Measurements from ENCODE around the gene ELP6. TPM values are rescaled to one million over a fixed set of nuclear protein-coding genes. Genes with fewer than 3 reads are reported as not detected.
"Not testable (repeated sequence)": the region's sequence is repeated elsewhere in the genome, so short reads cannot be mapped to it uniquely, and the experiment has no call there.

ELP6 gene
- total and polyA plus RNA-seq, 7 experiments from 2014 or later, result 18.8 to 43.1 (median 32.0) TPM

- peaks cover 0 to 5% (median 0%) of the 10 kb centered on the region in 11 donors for H3K9me3 Mint-ChIP-seq
- H3K4me3 Mint-ChIP-seq, result peak overlapping the region in 3 of 10 donors; percentile 17 to 48 (median 45)
- POLR2A ChIA-PET, result interaction anchor here (0.6 to 0.7 kb wide), 3 partner anchors 13 to 1889 kb away, joined by 3 read pairs; no protein-coding TSS in a partner anchor
- H3K27ac ChIP-seq (ENCODE audit: low read depth, low read length), result no peak overlapping the region
- peaks cover 0 to 11% of the 10 kb centered on the region in 2 donors for H3K4me1 ChIP-seq (ENCODE audit: control insufficient read depth in 2 of 2, insufficient read depth in 2 of 2, low read length in 2 of 2)
- peak overlapping the region in 3 of 9 donors; percentile 8 to 97 (median 72) for H3K27ac Mint-ChIP-seq
- no peaks in the 10 kb centered on the region for H3K9me3 ChIP-seq (ENCODE audit: control insufficient read depth in 2 of 3, low read length in 3 of 3)
- H3K36me3 ChIP-seq (ENCODE audit: control insufficient read depth in 2 of 3, insufficient read depth in 3 of 3, low read length in 3 of 3), result peaks cover 0 to 10% (median 0%) of the 10 kb centered on the region in 3 experiments
- intact Hi-C loops (cut with micrococcal nuclease), result loop anchor here in 1 of 2 donors (10.0 kb wide), 1 partner anchor 1039 kb away; the partner anchor contains the start of gene PFKFB4
- ATAC-seq (no peak), DNase-seq (no peak)
- H3K36me3 Mint-ChIP-seq, result no peaks in the 10 kb centered on the region
- H3K27me3 ChIP-seq (ENCODE audit: control insufficient read depth in 2 of 2, insufficient read depth in 2 of 2, low read length in 2 of 2), result no peaks in the 10 kb centered on the region
- H3K4me3 ChIP-seq (ENCODE audit: low read length), result no peak overlapping the region
- H3K27me3 Mint-ChIP-seq, result peaks cover 0 to 8% (median 0%) of the 10 kb centered on the region in 5 donors
- CTCF ChIA-PET, result no interaction called here
- H3K4me1 Mint-ChIP-seq, result peaks cover 6 to 30% (median 22%) of the 10 kb centered on the region in 7 donors
These were observed 2.4 kb upstream of the ELP6 start for GRCh38 chr3:47515864-47516319.

DNA sequence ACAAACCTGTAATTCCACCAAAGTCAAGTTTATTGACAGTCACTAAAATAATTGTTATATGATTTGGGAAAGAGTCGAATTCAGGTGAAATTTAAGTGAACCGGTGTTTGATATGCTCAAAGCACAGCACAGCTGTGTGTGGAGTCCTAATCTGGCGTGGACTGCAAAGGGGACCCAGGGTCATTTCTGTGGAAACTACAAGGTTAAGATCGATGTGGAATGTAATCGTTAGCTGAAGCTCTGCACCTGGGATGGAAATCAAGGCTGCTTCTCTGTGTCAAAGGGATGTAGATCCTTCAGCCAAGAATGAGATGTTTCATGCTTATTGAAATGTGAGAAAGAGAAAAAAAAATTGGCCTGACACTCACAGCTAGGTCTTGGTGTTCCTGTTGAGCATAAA is 1.6 kb upstream of the ELP6 start:
- Histone ChIP-seq H3K27me3 (ENCODE audit: control insufficient read depth in 2 of 2, insufficient read depth in 2 of 2, low read length in 2 of 2) (no peaks in the 10 kb centered on the region), H3K4me1 (ENCODE audit: control insufficient read depth in 2 of 2, insufficient read depth in 2 of 2, low read length in 2 of 2) (peaks cover 0 to 11% of the 10 kb centered on the region in 2 donors), H3K4me3 (ENCODE audit: low read length) (no peak overlapping the region), H3K36me3 (ENCODE audit: control insufficient read depth in 2 of 3, insufficient read depth in 3 of 3, low read length in 3 of 3) (peaks cover 0 to 17% (median 0%) of the 10 kb centered on the region in 3 experiments), H3K9me3 (ENCODE audit: control insufficient read depth in 2 of 3, low read length in 3 of 3) (no peaks in the 10 kb centered on the region), H3K27ac (ENCODE audit: low read depth, low read length) (no peak overlapping the region)
- intact Hi-C loops (cut with micrococcal nuclease), result loop anchor here in 1 of 2 donors (10.0 kb wide), 1 partner anchor 1040 kb away; the partner anchor contains the start of gene PFKFB4
- Mint-ChIP-seq H3K4me1 (peaks cover 6 to 30% (median 25%) of the 10 kb centered on the region in 7 donors), H3K27me3 (peaks cover 0 to 8% (median 0%) of the 10 kb centered on the region in 5 donors), H3K27ac (peak overlapping the region; percentile 8 to 97 (median 83)), H3K4me3 (peak overlapping the region in 9 of 10 donors; percentile 60 to 97 (median 77)), H3K36me3 (peaks cover 0 to 4% (median 0%) of the 10 kb centered on the region in 5 donors), H3K9me3 (peaks cover 0 to 5% (median 0%) of the 10 kb centered on the region in 11 donors)
- CTCF ChIA-PET, result no interaction called here
- no peak for ATAC-seq
- no peak for DNase-seq
- POLR2A ChIA-PET, result interaction anchor here (0.5 to 0.6 kb wide), 2 partner anchors 137 to 539 kb away, joined by 3 to 6 read pairs; partner anchors contain the start of gene CCDC12

- H3K9me3 ChIP-seq (ENCODE audit: control insufficient read depth in 2 of 3, low read length in 3 of 3), result no peaks in the 10 kb centered on the region
- intact Hi-C loops (cut with micrococcal nuclease), result loop anchor here (1.0 to 10.0 kb wide), 16 partner anchors 37 to 1406 kb away; partner anchors contain the start of genes DHX30 (in 2 of the 2), SCAP (in 2 of the 2), ARIH2 (in 1 of the 2) and CDC25A (in 1 of the 2)
- peak overlapping the region; percentile 96 to 99 (median 98) for H3K27ac Mint-ChIP-seq
- H3K9me3 Mint-ChIP-seq, result peaks cover 0 to 5% (median 0%) of the 10 kb centered on the region in 11 donors
- peak overlapping the region; percentile 99 for H3K4me3 ChIP-seq (ENCODE audit: low read length)
- DNase-seq (peak in 2 of 9 donors; percentile 9 to 34), ATAC-seq (no peak)
- peak overlapping the region; percentile 92 to 99 (median 97) for H3K4me3 Mint-ChIP-seq
- H3K4me1 Mint-ChIP-seq, result peaks cover 6 to 37% (median 26%) of the 10 kb centered on the region in 7 donors
- H3K27me3 Mint-ChIP-seq, result peaks cover 0 to 5% (median 0%) of the 10 kb centered on the region in 5 donors
- H3K36me3 ChIP-seq (ENCODE audit: control insufficient read depth in 2 of 3, insufficient read depth in 3 of 3, low read length in 3 of 3), result peaks cover 0 to 28% (median 7%) of the 10 kb centered on the region in 3 experiments
- peak overlapping the region; percentile 95 for H3K27ac ChIP-seq (ENCODE audit: low read depth, low read length)
- ChIA-PET POLR2A (interaction anchor here (0.7 to 1.5 kb wide), 5 partner anchors 8 to 269 kb away, joined by 3 to 5 read pairs (median 3); partner anchors contain the start of genes PTPN23, SCAP and SMARCC1), CTCF (interaction anchor here (0.6 to 2.1 kb wide), 7 partner anchors 10 to 576 kb away, joined by 3 to 6 read pairs (median 3); no protein-coding TSS in a partner anchor)
- peaks cover 0 to 11% of the 10 kb centered on the region in 2 donors for H3K4me1 ChIP-seq (ENCODE audit: control insufficient read depth in 2 of 2, insufficient read depth in 2 of 2, low read length in 2 of 2)
- no peaks in the 10 kb centered on the region for H3K27me3 ChIP-seq (ENCODE audit: control insufficient read depth in 2 of 2, insufficient read depth in 2 of 2, low read length in 2 of 2)
- peaks cover 0 to 17% (median 3%) of the 10 kb centered on the region in 5 donors for H3K36me3 Mint-ChIP-seq
These were observed 942 bp downstream of the ELP6 start for GRCh38 chr3:47512416-47513124.

DNA sequence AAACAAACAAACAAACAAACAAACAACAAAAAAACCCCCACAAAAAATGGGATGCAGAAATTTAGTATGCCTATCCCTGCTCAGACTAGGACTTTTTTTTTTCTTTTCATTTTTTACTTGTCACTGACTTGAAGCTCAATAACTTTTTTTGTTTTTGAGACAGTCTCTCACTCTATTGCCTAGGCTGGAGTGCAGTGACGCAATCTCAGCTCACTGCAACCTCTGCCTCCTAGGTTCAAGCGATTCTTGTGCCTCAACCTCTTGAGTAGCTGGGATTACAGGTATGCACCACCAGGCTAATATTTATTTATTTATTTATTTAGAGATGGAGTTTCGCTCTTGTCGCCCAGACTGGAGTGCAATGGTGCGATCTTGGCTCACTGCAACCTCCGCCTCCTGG is 8.2 kb downstream of the ELP6 start:
- H3K4me3 Mint-ChIP-seq; intact Hi-C loops (cut with micrococcal nuclease); H3K27ac ChIP-seq (ENCODE audit: low read depth, low read length); DNase-seq; H3K27ac Mint-ChIP-seq; H3K9me3 ChIP-seq (ENCODE audit: control insufficient read depth in 2 of 3, low read length in 3 of 3); H3K27me3 Mint-ChIP-seq; H3K4me1 Mint-ChIP-seq; H3K27me3 ChIP-seq (ENCODE audit: control insufficient read depth in 2 of 2, insufficient read depth in 2 of 2, low read length in 2 of 2); ATAC-seq; H3K9me3 Mint-ChIP-seq; H3K4me1 ChIP-seq (ENCODE audit: control insufficient read depth in 2 of 2, insufficient read depth in 2 of 2, low read length in 2 of 2); H3K4me3 ChIP-seq (ENCODE audit: low read length): not testable (repeated sequence)
- POLR2A ChIA-PET, result interaction anchor here (0.6 kb wide), 1 partner anchor 26 kb away, joined by 4 read pairs; no protein-coding TSS in a partner anchor
- H3K36me3 Mint-ChIP-seq, result peaks cover 6 to 41% (median 16%) of the 10 kb centered on the region in 5 donors
- H3K36me3 ChIP-seq (ENCODE audit: control insufficient read depth in 2 of 3, insufficient read depth in 3 of 3, low read length in 3 of 3), result peaks cover 11 to 53% (median 14%) of the 10 kb centered on the region in 3 experiments
- CTCF ChIA-PET, result interaction anchor here (1.0 kb wide), 1 partner anchor 17 kb away, joined by 3 read pairs; no protein-coding TSS in a partner anchor

- H3K36me3 ChIP-seq (ENCODE audit: control insufficient read depth in 2 of 3, insufficient read depth in 3 of 3, low read length in 3 of 3), result peaks cover 4 to 52% (median 14%) of the 10 kb centered on the region in 3 experiments
- H3K27ac Mint-ChIP-seq, result peak overlapping the region in 1 of 9 donors; percentile 70
- no peak for ATAC-seq
These were observed 9.4 kb downstream of the ELP6 start for GRCh38 chr3:47504113-47504512.

DNA sequence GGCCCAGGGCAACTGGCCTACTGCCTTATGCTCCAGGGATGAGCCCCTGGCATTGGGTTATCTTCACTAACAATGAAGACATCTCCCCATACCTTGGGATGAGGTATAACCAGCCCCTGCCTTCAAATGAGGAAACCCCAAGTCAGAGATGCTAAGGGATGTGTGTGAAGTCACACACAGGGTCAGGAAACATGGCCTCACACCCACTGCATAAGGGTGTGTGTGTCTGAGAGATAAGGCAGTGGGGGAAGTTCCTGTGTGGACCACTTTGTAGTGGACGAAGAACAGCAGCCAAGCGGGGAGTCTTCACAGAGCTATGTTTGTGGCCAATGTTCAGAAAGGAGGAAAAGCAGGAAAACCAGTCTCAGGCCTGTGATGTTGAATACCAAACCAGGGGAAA is 10.5 kb downstream of the ELP6 start:
- peaks cover 0 to 12% (median 0%) of the 10 kb centered on the region in 7 donors for H3K4me1 Mint-ChIP-seq
- DNase-seq (no peak), ATAC-seq (no peak)
- intact Hi-C loops (cut with micrococcal nuclease), result no loop called here
- H3K27me3 Mint-ChIP-seq, result no peaks in the 10 kb centered on the region
- Histone ChIP-seq H3K4me3 (ENCODE audit: low read length) (no peak overlapping the region), H3K9me3 (ENCODE audit: control insufficient read depth in 2 of 3, low read length in 3 of 3) (no peaks in the 10 kb centered on the region), H3K4me1 (ENCODE audit: control insufficient read depth in 2 of 2, insufficient read depth in 2 of 2, low read length in 2 of 2) (no peaks in the 10 kb centered on the region), H3K27ac (ENCODE audit: low read depth, low read length) (no peak overlapping the region), H3K36me3 (ENCODE audit: control insufficient read depth in 2 of 3, insufficient read depth in 3 of 3, low read length in 3 of 3) (peaks cover 4 to 58% (median 14%) of the 10 kb centered on the region in 3 experiments), H3K27me3 (ENCODE audit: control insufficient read depth in 2 of 2, insufficient read depth in 2 of 2, low read length in 2 of 2) (no peaks in the 10 kb centered on the region)
- no peaks in the 10 kb centered on the region for H3K9me3 Mint-ChIP-seq
- H3K27ac Mint-ChIP-seq, result no peak overlapping the region
- peaks cover 17 to 46% (median 25%) of the 10 kb centered on the region in 5 donors for H3K36me3 Mint-ChIP-seq
- H3K4me3 Mint-ChIP-seq, result no peak overlapping the region
- POLR2A ChIA-PET, result no interaction called here
- CTCF ChIA-PET, result no interaction called here

More at GRCh38 chr3:47504113-47504512, 9.4 kb downstream of the ELP6 start:
- DNase-seq, result no peak
- H3K27me3 Mint-ChIP-seq, result no peaks in the 10 kb centered on the region
- intact Hi-C loops (cut with micrococcal nuclease), result no loop called here
- Histone ChIP-seq H3K27ac (ENCODE audit: low read depth, low read length) (no peak overlapping the region), H3K9me3 (ENCODE audit: control insufficient read depth in 2 of 3, low read length in 3 of 3) (no peaks in the 10 kb centered on the region), H3K4me1 (ENCODE audit: control insufficient read depth in 2 of 2, insufficient read depth in 2 of 2, low read length in 2 of 2) (no peaks in the 10 kb centered on the region), H3K4me3 (ENCODE audit: low read length) (no peak overlapping the region), H3K27me3 (ENCODE audit: control insufficient read depth in 2 of 2, insufficient read depth in 2 of 2, low read length in 2 of 2) (no peaks in the 10 kb centered on the region)
- ChIA-PET CTCF (interaction anchor here (1.0 kb wide), 1 partner anchor 18 kb away, joined by 3 read pairs; no protein-coding TSS in a partner anchor), POLR2A (no interaction called here)
- H3K9me3 Mint-ChIP-seq, result no peaks in the 10 kb centered on the region
- no peak overlapping the region for H3K4me3 Mint-ChIP-seq
- peaks cover 0 to 8% (median 0%) of the 10 kb centered on the region in 7 donors for H3K4me1 Mint-ChIP-seq
- peaks cover 10 to 43% (median 20%) of the 10 kb centered on the region in 5 donors for H3K36me3 Mint-ChIP-seq
